ENCODE results near the gene ZCCHC24.

The ZCCHC24 gene

GRCh38 chr10:79402625-79402946, 42.8 kb downstream of the ZCCHC24 start:
- in situ Hi-C loops (cut with MboI; ENCODE audit: low sequenced_read_pairs) = no loop called here

GRCh38 chr10:79401015-79401921, 44.2 kb downstream of the ZCCHC24 start:
- in situ Hi-C loops (cut with MboI; ENCODE audit: low sequenced_read_pairs) = no loop called here

- in situ Hi-C loops (cut with MboI; ENCODE audit: low sequenced_read_pairs) = no loop called here
These were observed 45.0 kb downstream of the ZCCHC24 start for GRCh38 chr10:79400146-79401004.

- in situ Hi-C loops (cut with MboI; ENCODE audit: low sequenced_read_pairs) = no loop called here
These were observed 46.1 kb downstream of the ZCCHC24 start for GRCh38 chr10:79399223-79399831.

GRCh38 chr10:79398642-79399041, 46.8 kb downstream of the ZCCHC24 start:
- in situ Hi-C loops (cut with MboI; ENCODE audit: low sequenced_read_pairs) = no loop called here

GRCh38 chr10:79397575-79398303, 47.7 kb downstream of the ZCCHC24 start:
- in situ Hi-C loops (cut with MboI; ENCODE audit: low sequenced_read_pairs) = no loop called here

GRCh38 chr10:79397051-79397450, 48.4 kb downstream of the ZCCHC24 start:
- in situ Hi-C loops (cut with MboI; ENCODE audit: low sequenced_read_pairs) = no loop called here

- in situ Hi-C loops (cut with MboI; ENCODE audit: low sequenced_read_pairs) = no loop called here
These were observed 48.9 kb downstream of the ZCCHC24 start for GRCh38 chr10:79396520-79396919.

- in situ Hi-C loops (cut with MboI; ENCODE audit: low sequenced_read_pairs) = no loop called here
These were observed 50.8 kb downstream of the ZCCHC24 start for GRCh38 chr10:79394664-79395063.

GRCh38 chr10:79393924-79394610, 51.4 kb downstream of the ZCCHC24 start:
- in situ Hi-C loops (cut with MboI; ENCODE audit: low sequenced_read_pairs) = no loop called here

- in situ Hi-C loops (cut with MboI; ENCODE audit: low sequenced_read_pairs) = no loop called here
These were observed 52.1 kb downstream of the ZCCHC24 start for GRCh38 chr10:79393221-79393923.

GRCh38 chr10:79392506-79393176, 52.8 kb downstream of the ZCCHC24 start:
- in situ Hi-C loops (cut with MboI; ENCODE audit: low sequenced_read_pairs) = no loop called here

- in situ Hi-C loops (cut with MboI; ENCODE audit: low sequenced_read_pairs) = no loop called here
These were observed 53.4 kb downstream of the ZCCHC24 start for GRCh38 chr10:79392020-79392398.

- in situ Hi-C loops (cut with MboI; ENCODE audit: low sequenced_read_pairs) = no loop called here
These were observed 54.0 kb downstream of the ZCCHC24 start for GRCh38 chr10:79391231-79392019.

- in situ Hi-C loops (cut with MboI; ENCODE audit: low sequenced_read_pairs) = no loop called here
These were observed 54.7 kb downstream of the ZCCHC24 start for GRCh38 chr10:79390551-79391229.

GRCh38 chr10:79390057-79390456, 55.4 kb downstream of the ZCCHC24 start:
- in situ Hi-C loops (cut with MboI; ENCODE audit: low sequenced_read_pairs) = no loop called here

GRCh38 chr10:79387974-79388850, 57.2 kb downstream of the ZCCHC24 start:
- in situ Hi-C loops (cut with MboI; ENCODE audit: low sequenced_read_pairs) = no loop called here
